Endothelial cell of umbilical vein (primary cell): ENCODE results near the gene RFFL. TPM values are rescaled to one million over a fixed set of nuclear protein-coding genes. Genes with fewer than 3 reads are reported as not detected.

Source experiments
- BruUV-seq: library from RNA; stranded (reverse); fragments of 400-500 nt; replicated peaks from 2 replicates; lab custom pipeline; 2021; lab: Mats Ljungman, UMichigan
- CTCF ChIA-PET: fragments of 300-600, 350-600 bp; sonication (Branson Sonifier 250); formaldehyde crosslinking; loops from one replicate; lab custom pipeline; 2021; ENCODE audit warnings: antibody characterized with exemption, inconsistent platforms; lab: Charles Lee
- POLR2A ChIA-PET: fragments of 300-600, 350-600 bp; sonication (Branson Sonifier 250); formaldehyde crosslinking; loops from one replicate; lab custom pipeline; 2021; ENCODE audit warnings: antibody characterized with exemption, inconsistent platforms; lab: Charles Lee
- DNase-seq: peaks from one replicate; pipeline ENCODE4 v3.0.0-alpha.2; 2011; ENCODE audit warnings: low read depth, low spot score
- FAIRE-seq: peaks from 2 replicates; lab custom pipeline; 2011; peaks lifted over from hg19 to GRCh38; lab: Jason Lieb, UNC
- H2AFZ ChIP-seq: 2 replicates; pipeline ENCODE4 v1.6.0; 2012; ENCODE audit warnings: low read depth, low read length, control low read depth, inconsistent platforms
- H3K27ac ChIP-seq: 2 replicates; pipeline ENCODE4 v1.5.1; 2011; ENCODE audit warnings: low read depth, mild to moderate bottlenecking, control low read depth, low read length, moderate library complexity; ENCODE audit not compliant: insufficient read depth
- H3K27me3 ChIP-seq, 2 experiments: 2 replicates each; pipeline versions ENCODE4 v1.6.0 to v1.6.1; 2011; ENCODE audit warnings: low read length in 2 of 2, mixed read lengths in 1 of 2; ENCODE audit not compliant: control insufficient read depth in 2 of 2, insufficient read depth in 2 of 2
- H3K36me3 ChIP-seq, 2 experiments: 2 replicates in 1 of 2; 3 replicates in 1 of 2; pipeline ENCODE4 v1.5.1; 2011; ENCODE audit warnings: low read length in 2 of 2, mild to moderate bottlenecking in 1 of 2, moderate library complexity in 1 of 2; ENCODE audit not compliant: control insufficient read depth in 2 of 2, insufficient read depth in 2 of 2; ENCODE audit errors: extremely low read depth in 1 of 2
- H3K4me1 ChIP-seq: 3 replicates; pipeline ENCODE4 v1.5.1; 2011; ENCODE audit warnings: mild to moderate bottlenecking, low read length; ENCODE audit not compliant: control insufficient read depth, insufficient read depth; ENCODE audit errors: extremely low read depth
- H3K4me2 ChIP-seq: 2 replicates; pipeline ENCODE4 v1.6.1; 2011; ENCODE audit warnings: low read length, control low read depth, mixed read lengths; ENCODE audit not compliant: insufficient read depth
- H3K4me3 ChIP-seq, 3 experiments: fragments of 200-600 bp in 1 of 3; sonication (generic), shearing (Covaris generic) in 1 of 3; replicated peaks in 1 of 3; 2 replicates each; pipeline ENCODE4 v1.5.1; 2011 to 2016; ENCODE audit warnings: control low read depth in 3 of 3, low read length in 3 of 3, mild to moderate bottlenecking in 2 of 3, inconsistent platforms in 1 of 3, low read depth in 1 of 3, moderate library complexity in 1 of 3; ENCODE audit not compliant: insufficient read depth in 1 of 3
- H3K79me2 ChIP-seq: 2 replicates; pipeline ENCODE4 v1.6.0; 2012; ENCODE audit warnings: low read length, inconsistent platforms; ENCODE audit not compliant: control insufficient read depth, insufficient read depth
- H3K9ac ChIP-seq: replicated peaks from 2 replicates; pipeline ENCODE3; 2011; ENCODE audit warnings: low read length, control low read depth; ENCODE audit not compliant: insufficient read depth; ENCODE audit errors: extremely low read depth
- H3K9me1 ChIP-seq: replicated peaks from 3 replicates; pipeline ENCODE4 v1.6.0; 2011; ENCODE audit warnings: mild to moderate bottlenecking, low read length; ENCODE audit not compliant: control insufficient read depth, insufficient read depth; ENCODE audit errors: extremely low read depth
- H3K9me3 ChIP-seq: replicated peaks from 2 replicates; pipeline ENCODE4 v1.5.1; 2012; ENCODE audit warnings: low read length, inconsistent platforms; ENCODE audit not compliant: control insufficient read depth, insufficient read depth
- H4K20me1 ChIP-seq: replicated peaks from 2 replicates; pipeline ENCODE3; 2011; ENCODE audit warnings: mild to moderate bottlenecking, low read length; ENCODE audit not compliant: control insufficient read depth, insufficient read depth; ENCODE audit errors: extremely low read depth
- CTCF ChIP-seq, 2 donors: IDR thresholded peaks; 1 replicate in 1 of 2; 2 replicates in 1 of 2; pipeline ENCODE4 v1.5.1; 2011; ENCODE audit warnings: low read length in 2 of 2, mild to moderate bottlenecking in 2 of 2, moderate library complexity in 2 of 2, control low read depth in 1 of 2, inconsistent platforms in 1 of 2, low read depth in 1 of 2; ENCODE audit not compliant: insufficient read depth in 1 of 2; ENCODE audit errors: extremely low read depth in 1 of 2
- EZH2 ChIP-seq: IDR thresholded peaks from 2 replicates; pipeline ENCODE4 v1.6.1; 2012; ENCODE audit warnings: borderline replicate concordance, low read depth, mild to moderate bottlenecking, moderate library complexity, low read length, inconsistent platforms; ENCODE audit not compliant: severe bottlenecking
- FOS ChIP-seq: IDR thresholded peaks from 2 replicates; pipeline ENCODE4 v1.6.1; 2011; ENCODE audit warnings: mild to moderate bottlenecking, low read length, moderate library complexity, borderline replicate concordance; ENCODE audit not compliant: insufficient read depth
- GATA2 ChIP-seq: IDR thresholded peaks from 2 replicates; pipeline ENCODE4 v1.7.0; 2011; ENCODE audit warnings: low read depth, mild to moderate bottlenecking, moderate library complexity, mixed read lengths, low read length; ENCODE audit not compliant: insufficient read length, insufficient read depth
- JUN ChIP-seq: IDR thresholded peaks from 2 replicates; pipeline ENCODE4 v1.6.1; 2011; ENCODE audit warnings: borderline replicate concordance, low read depth; ENCODE audit not compliant: insufficient read length, insufficient read depth
- MAX ChIP-seq: IDR thresholded peaks from 2 replicates; pipeline ENCODE4 v1.6.1; 2011; ENCODE audit not compliant: insufficient read depth, insufficient read length
- MYC ChIP-seq: IDR thresholded peaks from one replicate; pipeline ENCODE4 v1.6.1; 2011; ENCODE audit warnings: mild to moderate bottlenecking, low read depth, low read length
- POLR2A ChIP-seq: IDR thresholded peaks from 2 replicates; pipeline ENCODE4 v1.6.1; 2012; ENCODE audit warnings: low read depth, mild to moderate bottlenecking, control low read depth, low read length
- POLR2AphosphoS5 ChIP-seq: IDR thresholded peaks from 2 replicates; pipeline ENCODE4 v1.6.1; 2012; ENCODE audit warnings: low read depth, mild to moderate bottlenecking, control low read depth, low read length, moderate library complexity; ENCODE audit not compliant: insufficient read depth
- dilution Hi-C: fragments of 300-500 bp; cut with MboI; formaldehyde crosslinking; loops from one replicate; pipeline ENCODE4 v1.15.0; 2019; ENCODE audit warnings: low sequenced_read_pairs; ENCODE audit not compliant: extremely low pct_ligation_motif_present
- intact Hi-C: fragments of 100-400 bp; cut with micrococcal nuclease; formaldehyde crosslinking; loops from one replicate; pipeline ENCODE4 v1.10.0; 2022
- polyA plus RNA-seq, 4 experiments: library from polyadenylated mRNA; depleted of rRNA in 3 of 4; stranded (reverse) in 3 of 4; unstranded in 1 of 4; fragments of >200 nt; gene quantifications; 2 replicates each; pipeline versions ENCODE4 v1.2.1 to v1.2.3, GENCODE V29; 2011 to 2012; ENCODE audit warnings: missing spikeins in 1 of 4
- total RNA-seq: library from RNA; stranded (reverse); gene quantifications from 2 replicates; pipeline ENCODE4 v1.2.3, GENCODE V29; 2021

RFFL gene
- total and polyA plus RNA-seq, 2 donors (not counting 3 experiments of a cell fraction or from before 2014, with no cell fraction given): 7.0 to 14.1 TPM

DNA sequence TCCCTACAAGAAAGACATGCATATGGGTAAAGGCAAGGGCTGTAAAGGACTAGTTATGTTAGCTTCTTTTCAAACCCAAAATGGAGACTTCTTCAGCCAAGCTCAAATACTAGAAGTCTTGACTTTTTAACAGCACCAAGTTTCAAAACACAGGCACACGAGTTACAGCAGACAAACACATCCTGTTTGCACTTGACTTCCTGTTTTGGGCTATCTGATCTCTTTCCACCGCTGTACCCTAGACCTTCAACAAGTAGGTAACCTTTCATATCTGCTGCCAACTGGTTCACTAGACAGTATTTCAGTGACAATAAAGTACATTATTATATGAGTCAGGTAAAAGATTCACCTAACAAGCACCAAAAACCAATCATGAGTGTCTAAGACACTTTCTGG is 12.3 kb downstream of the RFFL start:
- Histone ChIP-seq H2AFZ (no peak overlapping the region), H3K27ac (no peak overlapping the region), H3K27me3 (no peaks in the 10 kb centered on the region), H3K9me1 (no peaks in the 10 kb centered on the region), H3K9ac (no peak overlapping the region), H3K4me3 (no peak overlapping the region), H3K9me3 (no peaks in the 10 kb centered on the region), H3K4me1 (peaks cover 18% of the 10 kb centered on the region), H4K20me1 (no peaks in the 10 kb centered on the region), H3K79me2 (peaks cover 4% of the 10 kb centered on the region), H3K36me3 (no peaks in the 10 kb centered on the region), H3K4me2 (peak overlapping the region; percentile 49)
- dilution Hi-C loops (no loop called here), intact Hi-C loops (no loop called here)
- DNase-seq (peak; percentile 71), FAIRE-seq (peak; percentile 62)
- no TSS peak for BruUV-seq
- no peak for TF ChIP-seq GATA2
- no peak for TF ChIP-seq FOS
- no peak for TF ChIP-seq POLR2A
- TF ChIP-seq JUN: no peak
- no peak for TF ChIP-seq CTCF (IDR thresholded peaks at IDR 0.05; ENCODE audit: extremely low read depth in 1 of 2, insufficient read depth in 1 of 2, low read depth in 1 of 2, low read length in 2 of 2)
- TF ChIP-seq POLR2AphosphoS5: no peak
- TF ChIP-seq MAX: no peak
- no peak for TF ChIP-seq MYC
- TF ChIP-seq EZH2: no peak
- ChIA-PET POLR2A (no interaction called here), CTCF (no interaction called here)
